HG03521 (cell line): Measurements from ENCODE around the gene APOL2.
"Not testable (repeated sequence)": the region's sequence is repeated elsewhere in the genome, so short reads cannot be mapped to it uniquely, and the experiment has no call there.

Source experiments
- ATAC-seq: cut with Tn5 transposase; IDR thresholded peaks from one replicate; pipeline ENCODE4 v1.9.1; 2021; ENCODE audit warnings: mild to moderate bottlenecking, moderate library complexity; ENCODE audit not compliant: unreplicated experiment

APOL2 gene

GRCh38 chr22:36244522-36245391 is 5.4 kb upstream of the APOL2 start:
- ATAC-seq = no peak

GRCh38 chr22:36243986-36244385 is 4.7 kb upstream of the APOL2 start:
- ATAC-seq = no peak

GRCh38 chr22:36239150-36239400 is 252 bp downstream of the APOL2 start:
- no peak for ATAC-seq

GRCh38 chr22:36238373-36239149 is 766 bp downstream of the APOL2 start:
- no peak for ATAC-seq

GRCh38 chr22:36237462-36238372 is 1.6 kb downstream of the APOL2 start:
- no peak for ATAC-seq

- no peak for ATAC-seq
Observed at GRCh38 chr22:36236388-36237319, 2.7 kb downstream of the APOL2 start.

- ATAC-seq = no peak
Observed at GRCh38 chr22:36235585-36235984, 3.7 kb downstream of the APOL2 start.

- no peak for ATAC-seq
Observed at GRCh38 chr22:36234919-36235318, 4.4 kb downstream of the APOL2 start.

GRCh38 chr22:36234213-36234612 is 5.1 kb downstream of the APOL2 start:
- no peak for ATAC-seq

GRCh38 chr22:36233796-36234195 is 5.5 kb downstream of the APOL2 start:
- no peak for ATAC-seq

GRCh38 chr22:36232715-36233401 is 6.5 kb downstream of the APOL2 start:
- ATAC-seq = no peak

- not testable (repeated sequence) for ATAC-seq
Observed at GRCh38 chr22:36231051-36231450, 8.3 kb downstream of the APOL2 start.

GRCh38 chr22:36229649-36230048 is 9.7 kb downstream of the APOL2 start:
- not testable (repeated sequence) for ATAC-seq

- ATAC-seq = no peak
Observed at GRCh38 chr22:36228944-36229343, 10.4 kb downstream of the APOL2 start.

GRCh38 chr22:36228369-36228768 is 11.0 kb downstream of the APOL2 start:
- ATAC-seq = not testable (repeated sequence)

GRCh38 chr22:36227806-36228205 is 11.5 kb downstream of the APOL2 start:
- no peak for ATAC-seq

- no peak for ATAC-seq
Observed at GRCh38 chr22:36227396-36227795, 11.9 kb downstream of the APOL2 start.

- no peak for ATAC-seq
Observed at GRCh38 chr22:36226189-36226588, 13.1 kb downstream of the APOL2 start.

GRCh38 chr22:36225333-36225922 is 13.9 kb downstream of the APOL2 start:
- no peak for ATAC-seq
